ENCODE data around the gene GBGT1. TPM values are rescaled to one million over a fixed set of nuclear protein-coding genes. Genes with fewer than 3 reads are reported as not detected.

GBGT1 gene
- total RNA-seq, 1 donor from 2014 or later: 1.1 TPM

GRCh38 chr9:133113949-133114885 is 49.5 kb downstream of the GBGT1 start:
- peaks cover 34% of the 10 kb centered on the region for H3K36me3 ChIP-seq (ENCODE audit: control insufficient read depth, insufficient read depth, low read length)
- no peak overlapping the region for H3K4me3 ChIP-seq (ENCODE audit: low read depth, low read length)
- no peak for TF ChIP-seq CTCF (IDR thresholded peaks at IDR 0.05; ENCODE audit: insufficient read depth, low read length, severe bottlenecking)
- DNase-seq (ENCODE audit: low read depth): no peak
- no peak for FAIRE-seq
- H3K27me3 ChIP-seq (ENCODE audit: control insufficient read depth, insufficient read depth, low read length): no peaks in the 10 kb centered on the region

GRCh38 chr9:133113163-133113948 is 50.4 kb downstream of the GBGT1 start:
- no peak for TF ChIP-seq CTCF (IDR thresholded peaks at IDR 0.05; ENCODE audit: insufficient read depth, low read length, severe bottlenecking)
- no peak for DNase-seq (ENCODE audit: low read depth)
- no peak overlapping the region for H3K4me3 ChIP-seq (ENCODE audit: low read depth, low read length)

GRCh38 chr9:133112663-133113026 is 51.1 kb downstream of the GBGT1 start:
- DNase-seq (ENCODE audit: low read depth) (no peak), FAIRE-seq (no peak)
- Histone ChIP-seq H3K36me3 (ENCODE audit: control insufficient read depth, insufficient read depth, low read length) (peaks cover 49% of the 10 kb centered on the region), H3K27me3 (ENCODE audit: control insufficient read depth, insufficient read depth, low read length) (no peaks in the 10 kb centered on the region), H3K4me3 (ENCODE audit: low read depth, low read length) (no peak overlapping the region)
- no peak for TF ChIP-seq CTCF (IDR thresholded peaks at IDR 0.05; ENCODE audit: insufficient read depth, low read length, severe bottlenecking)

More at GRCh38 chr9:133113163-133113948, 50.4 kb downstream of the GBGT1 start:
- Histone ChIP-seq H3K36me3 (ENCODE audit: control insufficient read depth, insufficient read depth, low read length) (peaks cover 43% of the 10 kb centered on the region), H3K27me3 (ENCODE audit: control insufficient read depth, insufficient read depth, low read length) (no peaks in the 10 kb centered on the region)
- FAIRE-seq: no peak

GRCh38 chr9:133111808-133112662 is 51.7 kb downstream of the GBGT1 start:
- no peak for DNase-seq (ENCODE audit: low read depth)
- H3K36me3 ChIP-seq (ENCODE audit: control insufficient read depth, insufficient read depth, low read length): peaks cover 48% of the 10 kb centered on the region
- no peak overlapping the region for H3K4me3 ChIP-seq (ENCODE audit: low read depth, low read length)
- FAIRE-seq: no peak
- TF ChIP-seq CTCF (IDR thresholded peaks at IDR 0.05; ENCODE audit: insufficient read depth, low read length, severe bottlenecking): no peak
- H3K27me3 ChIP-seq (ENCODE audit: control insufficient read depth, insufficient read depth, low read length): no peaks in the 10 kb centered on the region

GRCh38 chr9:133109931-133110650 is 53.6 kb downstream of the GBGT1 start:
- no peaks in the 10 kb centered on the region for H3K27me3 ChIP-seq (ENCODE audit: control insufficient read depth, insufficient read depth, low read length)
- H3K36me3 ChIP-seq (ENCODE audit: control insufficient read depth, insufficient read depth, low read length): peaks cover 53% of the 10 kb centered on the region
- no peak for TF ChIP-seq CTCF (IDR thresholded peaks at IDR 0.05; ENCODE audit: insufficient read depth, low read length, severe bottlenecking)
- FAIRE-seq: no peak
- no peak overlapping the region for H3K4me3 ChIP-seq (ENCODE audit: low read depth, low read length)
- DNase-seq (ENCODE audit: low read depth): no peak
